OCI-LY1 (cell line): ENCODE data around the gene MR1.
"Not testable (repeated sequence)": the region's sequence is repeated elsewhere in the genome, so short reads cannot be mapped to it uniquely, and the experiment has no call there.

Experiments used
- H2AFZ ChIP-seq: fragments of 200-600 bp; sonication (generic), shearing (Covaris generic); 2 replicates; pipeline ENCODE4 v1.6.0; 2014; ENCODE audit warnings: antibody characterized with exemption, mild to moderate bottlenecking, low read length
- H3F3A ChIP-seq: fragments of 200-600 bp; sonication (generic), shearing (Covaris generic); 2 replicates; pipeline ENCODE4 v1.6.0; 2014; ENCODE audit warnings: mild to moderate bottlenecking, antibody characterized with exemption, low read length, moderate library complexity; ENCODE audit not compliant: insufficient read depth
- H3K27ac ChIP-seq: fragments of 200-600 bp; sonication (generic); 2 replicates; pipeline ENCODE4 v1.5.1; 2014; ENCODE audit warnings: low read length, mixed run types, mild to moderate bottlenecking, low read depth; ENCODE audit not compliant: poor library complexity, severe bottlenecking
- H3K27me3 ChIP-seq: fragments of 200-600 bp; sonication (generic); 2 replicates; pipeline ENCODE4 v1.6.0; 2014; ENCODE audit warnings: antibody characterized with exemption, mild to moderate bottlenecking, low read length, moderate library complexity; ENCODE audit not compliant: insufficient read depth
- H3K36me3 ChIP-seq: fragments of 200-600 bp; sonication (generic); 2 replicates; pipeline ENCODE4 v1.6.1; 2014; ENCODE audit warnings: mild to moderate bottlenecking, antibody characterized with exemption, low read length, moderate library complexity, mixed read lengths; ENCODE audit not compliant: insufficient read depth
- H3K4me1 ChIP-seq: fragments of 200-600 bp; sonication (generic); 2 replicates; pipeline ENCODE4 v1.5.1; 2014; ENCODE audit warnings: mild to moderate bottlenecking, low read length, moderate library complexity; ENCODE audit not compliant: insufficient read depth, severe bottlenecking
- H3K4me2 ChIP-seq: fragments of 200-600 bp; sonication (generic), shearing (Covaris generic); 2 replicates; pipeline ENCODE4 v1.6.1; 2014; ENCODE audit warnings: low read length
- H3K4me3 ChIP-seq: fragments of 200-600 bp; sonication (generic); 2 replicates; pipeline ENCODE4 v1.5.1; 2014; ENCODE audit warnings: low read length, low read depth, mild to moderate bottlenecking, mixed read lengths; ENCODE audit not compliant: poor library complexity, severe bottlenecking
- H3K79me2 ChIP-seq: fragments of 200-600 bp; shearing (Covaris generic); 2 replicates; pipeline ENCODE4 v1.6.1; 2016; ENCODE audit warnings: mixed run types, low read length, mixed read lengths; ENCODE audit not compliant: insufficient read depth
- H3K9ac ChIP-seq: fragments of 200-600 bp; sonication (generic), shearing (Covaris generic); 2 replicates; pipeline ENCODE4 v1.6.1; 2014; ENCODE audit warnings: mild to moderate bottlenecking, low read length, mixed read lengths
- H3K9me2 ChIP-seq: fragments of 200-600 bp; sonication (generic), shearing (Covaris generic); 2 replicates; pipeline ENCODE4 v1.6.1; 2014; ENCODE audit warnings: low read depth, mild to moderate bottlenecking, low read length, mixed read lengths
- H3K9me3 ChIP-seq: fragments of 200-600 bp; shearing (Covaris generic); 2 replicates; pipeline ENCODE4 v1.6.1; 2014; ENCODE audit warnings: low read length, mixed read lengths
- H4K20me1 ChIP-seq: fragments of 200-600 bp; sonication (generic), shearing (Covaris generic); 2 replicates; pipeline ENCODE4 v1.6.0; 2016; ENCODE audit warnings: mild to moderate bottlenecking, low read length; ENCODE audit not compliant: insufficient read depth
- EZH2 ChIP-seq: fragments of 200-600 bp; sonication (generic), shearing (Covaris generic); IDR thresholded peaks from 2 replicates; pipeline ENCODE4 v1.8.0; 2017; ENCODE audit warnings: borderline replicate concordance, mixed run types, mild to moderate bottlenecking, antibody characterized with exemption, low read length, moderate library complexity, mixed read lengths
- TF ChIP-seq, protein P1 (sequence below): fragments of 200-600 bp; sonication (generic), shearing (Covaris generic); IDR thresholded peaks from 2 replicates; pipeline ENCODE4 v1.5.1; 2017; ENCODE audit warnings: mild to moderate bottlenecking, antibody characterized with exemption, low read length, moderate library complexity, mixed read lengths

MR1 gene

GRCh38 chr1:181040284-181040865 lies 6.6 kb downstream of the MR1 start:
- no peaks in the 10 kb centered on the region for H3K79me2 ChIP-seq
- TF ChIP-seq, protein P1, sequence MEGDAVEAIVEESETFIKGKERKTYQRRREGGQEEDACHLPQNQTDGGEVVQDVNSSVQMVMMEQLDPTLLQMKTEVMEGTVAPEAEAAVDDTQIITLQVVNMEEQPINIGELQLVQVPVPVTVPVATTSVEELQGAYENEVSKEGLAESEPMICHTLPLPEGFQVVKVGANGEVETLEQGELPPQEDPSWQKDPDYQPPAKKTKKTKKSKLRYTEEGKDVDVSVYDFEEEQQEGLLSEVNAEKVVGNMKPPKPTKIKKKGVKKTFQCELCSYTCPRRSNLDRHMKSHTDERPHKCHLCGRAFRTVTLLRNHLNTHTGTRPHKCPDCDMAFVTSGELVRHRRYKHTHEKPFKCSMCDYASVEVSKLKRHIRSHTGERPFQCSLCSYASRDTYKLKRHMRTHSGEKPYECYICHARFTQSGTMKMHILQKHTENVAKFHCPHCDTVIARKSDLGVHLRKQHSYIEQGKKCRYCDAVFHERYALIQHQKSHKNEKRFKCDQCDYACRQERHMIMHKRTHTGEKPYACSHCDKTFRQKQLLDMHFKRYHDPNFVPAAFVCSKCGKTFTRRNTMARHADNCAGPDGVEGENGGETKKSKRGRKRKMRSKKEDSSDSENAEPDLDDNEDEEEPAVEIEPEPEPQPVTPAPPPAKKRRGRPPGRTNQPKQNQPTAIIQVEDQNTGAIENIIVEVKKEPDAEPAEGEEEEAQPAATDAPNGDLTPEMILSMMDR: no peak
- TF ChIP-seq EZH2: no peak
- no peaks in the 10 kb centered on the region for H3F3A ChIP-seq

DNA sequence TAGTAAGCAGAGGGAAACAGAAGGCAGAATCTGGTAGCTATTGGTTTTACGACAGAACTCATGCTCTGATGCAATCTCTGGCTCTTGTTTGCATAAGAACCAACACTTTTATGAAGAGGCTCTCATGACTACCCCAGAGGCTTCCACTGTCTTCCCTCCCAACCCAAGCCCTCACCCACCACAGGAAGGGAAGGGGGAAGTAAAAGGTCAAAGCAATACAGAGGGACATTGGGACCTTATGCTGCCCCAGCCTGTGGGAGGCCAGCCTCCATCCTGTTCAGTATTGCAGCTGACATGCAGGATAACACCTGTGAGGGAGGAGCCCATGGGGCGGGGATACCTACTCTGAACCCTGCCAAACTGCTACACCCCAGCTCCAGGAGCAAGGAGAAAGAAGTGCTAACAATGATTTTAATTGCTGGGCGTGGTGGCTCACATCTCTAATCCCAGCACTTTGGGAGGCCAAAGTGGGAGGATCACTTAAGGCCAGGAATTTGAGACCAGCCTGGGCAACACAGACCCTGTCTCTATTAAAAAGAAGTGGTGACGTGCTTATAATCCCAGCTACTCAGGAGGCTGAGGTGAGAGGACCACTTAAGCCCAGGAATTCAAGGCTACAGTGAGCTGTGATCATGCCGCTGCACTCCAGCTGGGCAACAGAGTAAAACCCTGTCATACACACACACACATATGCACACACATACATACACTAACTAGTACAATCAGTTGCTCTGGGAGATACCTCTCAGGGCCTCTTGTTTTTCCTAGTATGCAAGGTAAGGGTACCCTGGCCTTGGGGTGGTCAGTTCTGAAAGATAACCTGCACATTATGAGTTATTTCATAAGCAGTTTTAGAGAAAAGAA lies 9.5 kb downstream of the MR1 start:
- TF ChIP-seq EZH2: no peak
- TF ChIP-seq, protein P1: no peak
- no peak overlapping the region for H2AFZ ChIP-seq
- no peaks in the 10 kb centered on the region for H3K36me3 ChIP-seq
- no peaks in the 10 kb centered on the region for H4K20me1 ChIP-seq
- no peaks in the 10 kb centered on the region for H3K9me2 ChIP-seq
- H3K9ac ChIP-seq: no peak overlapping the region
- no peak overlapping the region for H3K4me2 ChIP-seq
- no peaks in the 10 kb centered on the region for H3F3A ChIP-seq
- H3K27me3 ChIP-seq: no peaks in the 10 kb centered on the region
- no peaks in the 10 kb centered on the region for H3K4me1 ChIP-seq
- no peak overlapping the region for H3K27ac ChIP-seq
- no peaks in the 10 kb centered on the region for H3K9me3 ChIP-seq
- no peaks in the 10 kb centered on the region for H3K79me2 ChIP-seq
- H3K4me3 ChIP-seq: no peak overlapping the region

More at GRCh38 chr1:181040284-181040865, 6.6 kb downstream of the MR1 start:
- H3K27ac ChIP-seq: no peak overlapping the region
- no peak overlapping the region for H2AFZ ChIP-seq
- H3K9me3 ChIP-seq: no peaks in the 10 kb centered on the region
- H3K9me2 ChIP-seq: no peaks in the 10 kb centered on the region
- no peaks in the 10 kb centered on the region for H3K27me3 ChIP-seq
- H3K36me3 ChIP-seq: no peaks in the 10 kb centered on the region
- H3K9ac ChIP-seq: no peak overlapping the region
- no peak overlapping the region for H3K4me2 ChIP-seq
- H4K20me1 ChIP-seq: no peaks in the 10 kb centered on the region
- no peak overlapping the region for H3K4me3 ChIP-seq
- no peaks in the 10 kb centered on the region for H3K4me1 ChIP-seq

GRCh38 chr1:181044449-181044966 lies 10.7 kb downstream of the MR1 start:
- Histone ChIP-seq H3K27me3 (no peaks in the 10 kb centered on the region), H3K4me3 (no peak overlapping the region), H2AFZ (no peak overlapping the region), H3K9me2 (no peaks in the 10 kb centered on the region), H3K9ac (no peak overlapping the region), H3K27ac (no peak overlapping the region), H3K79me2 (no peaks in the 10 kb centered on the region), H3K4me1 (no peaks in the 10 kb centered on the region), H3K36me3 (no peaks in the 10 kb centered on the region), H3F3A (no peaks in the 10 kb centered on the region), H4K20me1 (no peaks in the 10 kb centered on the region), H3K4me2 (no peak overlapping the region), H3K9me3 (no peaks in the 10 kb centered on the region)
- no peak for TF ChIP-seq EZH2
- TF ChIP-seq, protein P1: no peak

- not testable (repeated sequence) for H3K9ac ChIP-seq, H3K4me2 ChIP-seq, H4K20me1 ChIP-seq, H3F3A ChIP-seq, H3K27ac ChIP-seq, H2AFZ ChIP-seq, H3K27me3 ChIP-seq, H3K4me3 ChIP-seq, H3K9me3 ChIP-seq, H3K4me1 ChIP-seq, H3K9me2 ChIP-seq, H3K36me3 ChIP-seq, H3K79me2 ChIP-seq
Measured at GRCh38 chr1:181045946-181046345, 12.2 kb downstream of the MR1 start.
